K562 (cell line): ENCODE results near the gene FAAP100. TPM values are rescaled to one million over a fixed set of nuclear protein-coding genes. Genes with fewer than 3 reads are reported as not detected.

Experiments used
- ATAC-seq: fragments of 200-7000 bp; cut with Tn5 transposase; 3 replicates; pipeline ENCODE4 v1.9.1; 2020; ENCODE audit warnings: moderate library complexity
- BruUV-seq: library from RNA; stranded (reverse); fragments of 400-500 nt; replicated peaks from 2 replicates; lab custom pipeline; 2021; lab: Mats Ljungman, UMichigan
- CTCF ChIA-PET: fragments of 300-600 bp; formaldehyde crosslinking; extraction: SDS; loops from one replicate; lab custom pipeline; 2021; ENCODE audit warnings: low intra/inter-chr PET ratio; lab: Yijun Ruan, JAX
- POLR2A ChIA-PET: fragments of 300-600, 350-650 bp; sonication (Branson Sonifier 250); formaldehyde crosslinking; extraction: SDS; loops from one replicate; lab custom pipeline; 2021; ENCODE audit warnings: antibody characterized with exemption, inconsistent platforms; lab: Yijun Ruan, JAX
- DNase-seq, 4 experiments: peaks; one replicate each; pipeline versions ENCODE4 v3.0.0 to v3.0.0-alpha.2; 2011 to 2018; ENCODE audit warnings: low spot score in 3 of 4, mixed read lengths in 3 of 4; ENCODE audit errors: extremely low read depth in 1 of 4
- FAIRE-seq: peaks from 2 replicates; lab custom pipeline; 2011; peaks lifted over from hg19 to GRCh38; lab: Jason Lieb, UNC
- H2AFZ ChIP-seq: 2 replicates; pipeline ENCODE4 v1.6.0; 2011; ENCODE audit warnings: low read depth, low read length, control low read depth, inconsistent platforms
- H3K27ac ChIP-seq: fragments of 200-600 bp; 3 replicates; pipeline ENCODE4 v1.8.0; 2011; ENCODE audit warnings: low read depth, mild to moderate bottlenecking, control low read depth, inconsistent platforms, low read length, moderate library complexity, mixed read lengths; ENCODE audit errors: extremely low read depth
- H3K27me3 ChIP-seq, 2 experiments: fragments of 300-600 bp in 1 of 2; 2 replicates in 1 of 2; 3 replicates in 1 of 2; pipeline versions ENCODE4 v1.6.0 to v1.8.0; 2011; ENCODE audit warnings: inconsistent platforms in 2 of 2, low read length in 2 of 2, mild to moderate bottlenecking in 1 of 2, mixed read lengths in 1 of 2, moderate library complexity in 1 of 2; ENCODE audit not compliant: control insufficient read depth in 2 of 2, insufficient read depth in 2 of 2
- H3K36me3 ChIP-seq: fragments of 300-600 bp; 3 replicates; pipeline ENCODE4 v1.8.0; 2011; ENCODE audit warnings: mild to moderate bottlenecking, low read length, inconsistent platforms; ENCODE audit not compliant: control insufficient read depth, insufficient read depth
- H3K4me1 ChIP-seq, 2 experiments: fragments of 200-600 bp in 1 of 2; replicated peaks in 1 of 2; 2 replicates in 1 of 2; 3 replicates in 1 of 2; pipeline versions ENCODE4 v1.5.1 to v1.8.0; 2011; ENCODE audit warnings: inconsistent platforms in 2 of 2, low read length in 2 of 2, mild to moderate bottlenecking in 1 of 2, mixed read lengths in 1 of 2, moderate library complexity in 1 of 2; ENCODE audit not compliant: control insufficient read depth in 2 of 2, insufficient read depth in 2 of 2
- H3K4me2 ChIP-seq: 2 replicates; pipeline ENCODE4 v1.6.1; 2011; ENCODE audit warnings: low read length, control low read depth, inconsistent platforms, mixed read lengths; ENCODE audit not compliant: insufficient read depth
- H3K4me3 ChIP-seq: fragments of 200-600 bp; sonication (generic), shearing (Covaris generic); 2 replicates; pipeline ENCODE4 v1.5.1; 2016; ENCODE audit warnings: control low read depth, inconsistent platforms
- H3K79me2 ChIP-seq: fragments of 200-600 bp; 3 replicates; pipeline ENCODE4 v1.8.0; 2011; ENCODE audit warnings: low read length, inconsistent platforms; ENCODE audit not compliant: control insufficient read depth, insufficient read depth
- H3K9ac ChIP-seq, 2 experiments: 2 replicates each; pipeline versions ENCODE4 v1.6.0 to v1.6.1; 2011; ENCODE audit warnings: low read depth in 2 of 2, low read length in 2 of 2, control low read depth in 1 of 2, inconsistent platforms in 1 of 2, mild to moderate bottlenecking in 1 of 2, mixed read lengths in 1 of 2; ENCODE audit not compliant: insufficient read depth in 1 of 2
- H3K9me1 ChIP-seq: one replicate; pipeline ENCODE4 v1.6.0; 2011; ENCODE audit warnings: inconsistent platforms, mild to moderate bottlenecking, low read length, moderate library complexity; ENCODE audit not compliant: control insufficient read depth, insufficient read depth
- H3K9me3 ChIP-seq: replicated peaks from 2 replicates; pipeline ENCODE4 v1.5.1; 2011; ENCODE audit warnings: low read depth, low read length, inconsistent platforms; ENCODE audit not compliant: control insufficient read depth, insufficient read depth
- H4K20me1 ChIP-seq: replicated peaks from 2 replicates; pipeline ENCODE4 v1.6.1; 2011; ENCODE audit warnings: low read length, inconsistent platforms, mixed read lengths; ENCODE audit not compliant: control insufficient read depth, insufficient read depth
- KDM1A ChIP-seq, 2 experiments: fragments of 450-650 bp; IDR thresholded peaks; 2 replicates each; pipeline ENCODE4 v1.6.1; 2016; ENCODE audit warnings: mild to moderate bottlenecking in 2 of 2
- MAFK ChIP-seq: IDR thresholded peaks from 2 replicates; pipeline ENCODE4 v1.6.1; 2011; ENCODE audit warnings: low read length, improper control_type of control experiment
- PCBP1 ChIP-seq: fragments of 200-400 bp; formaldehyde crosslinking; IDR thresholded peaks from 2 replicates; pipeline ENCODE4 v1.6.1; 2018; ENCODE audit warnings: mild to moderate bottlenecking, low read depth, low read length; ENCODE audit not compliant: poor library complexity, severe bottlenecking
- POLR2G ChIP-seq: fragments of 200-400 bp; formaldehyde crosslinking; IDR thresholded peaks from 2 replicates; pipeline ENCODE4 v1.6.1; 2017; ENCODE audit warnings: low read depth, mild to moderate bottlenecking, antibody characterized with exemption, low read length, moderate library complexity
- ZNF121 ChIP-seq: sonication (generic); formaldehyde crosslinking; conservative IDR thresholded peaks from 2 replicates; pipeline ENCODE4 v1.8.0; 2022; ENCODE audit warnings: missing genetic modification reagents
- ZNF239 ChIP-seq: fragments of 250-450 bp; sonication (Bioruptor Pico); IDR thresholded peaks from 2 replicates; pipeline ENCODE4 v1.4.0; 2020; ENCODE audit warnings: mild to moderate bottlenecking
- WGBS: fragments of 100-300 bp; shearing (Covaris generic); methylation state at CpG from one replicate; pipeline ENCODE4 v1.1.6; 2016; ENCODE audit warnings: low coverage, mixed read lengths; ENCODE audit not compliant: insufficient coverage; ENCODE audit errors: missing lambda C conversion rate; 5-methylcytosine and 5-hydroxymethylcytosine counted together
- in situ Hi-C: fragments of 300-500 bp; cut with MboI; formaldehyde crosslinking; loops from 4 replicates; pipeline ENCODE4 v1.15.0; 2018; ENCODE audit warnings: inconsistent platforms, mixed read lengths
- intact Hi-C: fragments of 100-400 bp; cut with micrococcal nuclease; formaldehyde crosslinking; loops from 2 replicates; pipeline ENCODE4 v1.14.2; 2022
- polyA plus RNA-seq, 8 experiments: library from polyadenylated mRNA; depleted of rRNA in 4 of 8; stranded (reverse) in 5 of 8; unstranded in 3 of 8; fragments of >200 nt; fragmentation: Nextera tagmentation in 2 of 8; fragmentation: Illumina TruSeq in 1 of 8; extraction: Ambion mirVana in 2 of 8; extraction: Trizol in 1 of 8; gene quantifications; 2 replicates each; pipeline versions ENCODE4 v1.2.1 to v1.2.3, GENCODE V29; 2011 to 2014; ENCODE audit warnings: inconsistent platforms in 1 of 8, missing spikeins in 1 of 8
- total RNA-seq, 7 experiments: library from RNA; depleted of rRNA in 6 of 7; stranded (reverse); fragments of >200 nt in 6 of 7; fragmentation: Illumina TruSeq in 2 of 7; extraction: Trizol in 2 of 7; gene quantifications; 2 replicates each; pipeline versions ENCODE4 v1.2.1 to v1.2.3, GENCODE V29; 2011 to 2021; ENCODE audit warnings: low replicate concordance in 1 of 7

The FAAP100 gene
- total and polyA plus RNA-seq, 9 of the 15 experiments (the other 6 are each of a cell fraction or from before 2014, with no cell fraction given) = 0.31 to 51.2 (median 12.6) TPM

- in situ Hi-C loops = no loop called here
- no peaks in the 10 kb centered on the region for H3K27me3 ChIP-seq
- no peak for TF ChIP-seq MAFK
- TF ChIP-seq PCBP1 = peak; percentile 68
- peak in 1 of 2 experiments; percentile 32; a peak in 1 of 4 replicates for TF ChIP-seq KDM1A (IDR thresholded peaks at IDR 0.05)
- TF ChIP-seq ZNF121 (CRISPR knock-in tag) = peak; percentile 87
- TF ChIP-seq ZNF239 (CRISPR knock-in tag) = no peak
- 0 out of 2 replicates have a peak, but pooled peaks have one; percentile 31 for TF ChIP-seq POLR2G
- ChIA-PET CTCF (no interaction called here), POLR2A (interaction anchor here (3.1 to 4.3 kb wide), 2 partner anchors 16 to 22 kb away, joined by 18 to 46 read pairs; partner anchors contain the start of gene ACTG1)
- intact Hi-C loops = no loop called here
- peaks cover 9 to 53% of the 10 kb centered on the region in 2 experiments; a peak in 4 of 5 replicates for H3K4me1 ChIP-seq
- H3K36me3 ChIP-seq = no peaks in the 10 kb centered on the region
- no peaks in the 10 kb centered on the region for H4K20me1 ChIP-seq
- no peaks in the 10 kb centered on the region for H3K9me1 ChIP-seq
- H2AFZ ChIP-seq = no peak overlapping the region
- DNase-seq (peak in 1 of 4 experiments; percentile 38), ATAC-seq (0 out of 3 replicates have a peak, but pooled peaks have one; percentile 5), FAIRE-seq (no peak)
- no peaks in the 10 kb centered on the region for H3K9me3 ChIP-seq
- H3K79me2 ChIP-seq = peaks cover 11% of the 10 kb centered on the region; the same call in 2 of the 3 replicates
- 21% methylated on average over 4 of the region's 5 CpGs for WGBS
- H3K4me2 ChIP-seq = no peak overlapping the region
- H3K9ac ChIP-seq = peak overlapping the region in 1 of 2 experiments; percentile 84; a peak in 2 of 4 replicates
- no peak overlapping the region for H3K4me3 ChIP-seq
- no peak overlapping the region for H3K27ac ChIP-seq
- BruUV-seq = no TSS peak
Observed at GRCh38 chr17:81491181-81491581, 61.0 kb downstream of the FAAP100 start.
